ENCODE measurements around the gene RORC.

DNA sequence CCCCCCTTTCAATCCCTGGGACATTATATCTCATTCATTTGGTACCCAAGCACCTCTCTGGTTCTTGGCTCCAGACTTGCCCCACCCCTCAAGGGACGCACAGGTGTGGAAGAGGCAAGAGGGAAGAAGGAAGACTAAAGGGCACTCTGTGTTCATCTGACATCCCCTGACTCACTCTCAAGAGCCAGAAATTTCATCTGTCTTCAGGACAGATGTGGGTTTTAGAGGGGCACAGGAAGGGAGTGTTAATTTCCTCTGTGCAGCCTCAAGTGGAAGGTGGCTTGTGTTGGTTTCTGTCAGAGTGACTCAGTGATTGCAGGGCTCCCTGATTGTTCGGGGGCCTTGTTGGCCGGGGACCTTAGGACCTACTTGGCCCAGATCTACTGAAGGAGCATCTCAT lies 5.6 kb upstream of the RORC start:
- TF ChIP-seq, protein P1, sequence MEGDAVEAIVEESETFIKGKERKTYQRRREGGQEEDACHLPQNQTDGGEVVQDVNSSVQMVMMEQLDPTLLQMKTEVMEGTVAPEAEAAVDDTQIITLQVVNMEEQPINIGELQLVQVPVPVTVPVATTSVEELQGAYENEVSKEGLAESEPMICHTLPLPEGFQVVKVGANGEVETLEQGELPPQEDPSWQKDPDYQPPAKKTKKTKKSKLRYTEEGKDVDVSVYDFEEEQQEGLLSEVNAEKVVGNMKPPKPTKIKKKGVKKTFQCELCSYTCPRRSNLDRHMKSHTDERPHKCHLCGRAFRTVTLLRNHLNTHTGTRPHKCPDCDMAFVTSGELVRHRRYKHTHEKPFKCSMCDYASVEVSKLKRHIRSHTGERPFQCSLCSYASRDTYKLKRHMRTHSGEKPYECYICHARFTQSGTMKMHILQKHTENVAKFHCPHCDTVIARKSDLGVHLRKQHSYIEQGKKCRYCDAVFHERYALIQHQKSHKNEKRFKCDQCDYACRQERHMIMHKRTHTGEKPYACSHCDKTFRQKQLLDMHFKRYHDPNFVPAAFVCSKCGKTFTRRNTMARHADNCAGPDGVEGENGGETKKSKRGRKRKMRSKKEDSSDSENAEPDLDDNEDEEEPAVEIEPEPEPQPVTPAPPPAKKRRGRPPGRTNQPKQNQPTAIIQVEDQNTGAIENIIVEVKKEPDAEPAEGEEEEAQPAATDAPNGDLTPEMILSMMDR (conservative IDR thresholded peaks at IDR 0.05 in 1 of 2, IDR thresholded peaks at IDR 0.05 in 1 of 2; ENCODE audit: extremely low read depth in 1 of 2, insufficient read depth in 1 of 2, low read depth in 1 of 2, low read length in 2 of 2) = no peak
- TF ChIP-seq EZH2 (IDR thresholded peaks at IDR 0.05; ENCODE audit: borderline replicate concordance, low read length) = no peak
